GM18511 (cell line): ENCODE measurements around the gene SLC49A3.
A peak's percentile ranks its signal among the peaks of the same experiment; 100 is the strongest.

Experiments used
- ATAC-seq: cut with Tn5 transposase; IDR thresholded peaks from one replicate; pipeline ENCODE4 v1.9.1; 2021; ENCODE audit warnings: mild to moderate bottlenecking, moderate library complexity; ENCODE audit not compliant: unreplicated experiment

Gene SLC49A3

DNA sequence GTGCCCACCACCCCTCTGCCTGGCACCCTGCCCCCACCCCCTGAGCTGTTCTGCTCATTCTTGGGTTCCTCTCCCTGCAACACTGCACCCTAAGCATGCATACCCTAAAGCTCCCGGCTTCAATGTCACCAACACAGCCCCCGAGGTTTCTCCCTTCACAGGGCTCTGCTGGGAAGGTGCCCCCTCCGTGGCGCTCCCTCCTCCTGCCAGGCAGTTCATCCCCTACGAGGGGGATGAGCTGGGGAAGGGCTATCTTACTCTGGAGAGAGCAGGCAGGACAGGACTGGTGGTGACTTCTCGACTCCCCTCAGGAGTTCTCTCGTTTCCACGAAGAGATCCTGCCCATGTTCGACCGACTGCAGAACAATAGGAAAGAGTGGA lies 21.4 kb downstream of the SLC49A3 start:
- ATAC-seq, result no peak

DNA sequence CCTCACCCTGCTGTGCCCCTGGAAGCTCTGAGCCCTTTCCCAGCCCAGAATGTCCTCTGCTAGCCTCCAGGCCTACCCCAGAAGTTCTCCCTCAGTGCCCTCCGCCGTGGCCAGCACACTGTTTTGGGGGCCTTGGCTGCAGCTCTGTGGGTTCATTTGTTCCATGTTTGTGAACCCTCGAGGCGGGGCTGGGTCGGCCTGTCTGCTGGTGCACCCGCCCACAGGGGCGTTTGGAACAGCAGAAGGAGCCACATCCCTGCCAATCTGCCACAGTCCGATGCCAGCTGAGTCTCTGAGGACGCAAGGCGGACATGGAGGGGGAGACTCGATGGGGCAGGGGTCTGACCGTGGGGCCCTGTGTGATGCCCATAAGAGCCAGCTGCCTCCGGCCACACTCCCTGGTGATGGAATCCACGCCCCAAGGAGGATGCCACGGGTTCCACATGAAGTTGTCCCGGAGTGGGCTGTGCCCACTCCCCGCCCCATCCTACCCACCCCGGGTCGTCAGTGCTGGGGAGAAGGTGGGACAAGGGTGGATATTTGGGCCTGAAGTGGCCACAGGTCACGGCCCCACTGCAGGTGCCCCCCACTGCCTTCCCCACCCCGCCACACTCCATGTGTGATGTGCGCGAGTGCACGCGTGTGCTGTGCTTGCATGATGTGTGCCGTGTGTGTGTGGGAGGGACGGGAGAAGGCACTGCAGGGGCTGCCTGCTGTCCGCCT lies 22.0 kb downstream of the SLC49A3 start:
- ATAC-seq, result no peak

DNA sequence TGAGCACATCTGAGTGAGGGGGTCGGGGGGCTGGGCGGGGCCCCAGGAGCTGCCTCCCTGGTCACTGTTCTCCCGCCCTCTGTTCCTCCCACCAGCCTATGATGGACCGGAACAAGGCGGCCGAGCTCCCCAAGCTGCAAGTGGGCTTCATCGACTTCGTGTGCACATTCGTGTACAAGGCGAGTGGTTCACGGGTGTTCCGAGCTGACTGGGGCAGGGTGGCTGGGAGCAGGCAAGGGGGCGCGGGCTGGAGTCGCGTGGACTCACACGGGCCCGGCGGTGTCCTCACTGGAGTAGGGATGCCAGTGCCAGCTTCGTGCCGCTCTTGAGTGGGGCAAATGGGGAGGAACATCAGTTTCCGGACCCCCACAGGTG lies 22.5 kb downstream of the SLC49A3 start:
- no peak for ATAC-seq

DNA sequence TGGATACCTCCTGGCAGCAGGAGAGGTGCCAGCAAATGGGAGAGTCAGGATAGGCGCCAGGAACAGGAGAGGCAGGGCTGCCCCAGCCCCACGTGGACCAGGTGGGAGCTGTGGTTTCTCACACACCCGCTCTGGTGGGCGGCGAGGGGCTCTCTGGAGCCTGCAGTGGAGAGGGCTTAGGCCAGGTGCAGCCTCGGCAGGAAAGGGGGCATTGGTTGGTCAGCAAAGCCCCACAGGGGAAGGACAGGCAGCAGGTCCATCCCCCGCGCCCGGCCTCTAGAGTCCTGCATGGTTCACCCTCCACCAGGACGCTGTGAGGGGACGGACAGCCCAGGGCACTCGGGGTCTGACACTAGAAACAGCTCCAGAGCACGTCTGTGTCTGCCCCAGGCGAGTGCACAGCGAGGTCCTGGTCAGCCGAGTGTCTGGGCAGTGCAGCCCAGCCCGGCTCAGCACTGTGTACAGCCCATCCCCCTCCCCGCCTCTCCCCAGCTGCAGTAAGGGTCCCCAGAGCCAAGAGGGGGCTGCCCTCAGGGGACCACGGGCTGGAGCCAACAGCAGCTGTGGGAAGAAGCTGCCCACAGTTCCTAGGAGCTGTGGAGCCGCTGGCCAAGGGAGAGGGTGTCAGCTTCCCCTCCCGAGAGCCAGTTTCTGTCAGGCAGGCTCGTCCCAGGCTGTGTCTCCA lies 23.1 kb downstream of the SLC49A3 start:
- no peak for ATAC-seq

DNA sequence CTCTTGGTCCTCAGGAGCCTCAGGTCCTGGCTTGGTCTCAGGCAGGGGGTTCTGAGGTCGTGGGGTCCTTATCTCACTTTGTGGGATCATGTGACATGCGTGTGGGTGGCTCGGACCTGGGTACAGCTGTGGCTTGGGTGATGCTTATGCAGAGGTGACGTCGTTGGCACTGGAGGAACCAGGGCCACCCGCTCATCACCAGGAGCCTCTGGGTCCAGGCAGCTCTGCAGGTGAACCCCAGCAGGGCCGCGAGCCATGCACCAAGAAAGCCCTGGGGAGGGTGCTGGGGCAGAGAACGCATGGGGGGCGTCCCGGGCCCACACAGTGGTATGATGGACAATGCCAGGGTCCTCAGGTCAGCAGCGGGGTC lies 23.6 kb downstream of the SLC49A3 start:
- ATAC-seq, result no peak

DNA sequence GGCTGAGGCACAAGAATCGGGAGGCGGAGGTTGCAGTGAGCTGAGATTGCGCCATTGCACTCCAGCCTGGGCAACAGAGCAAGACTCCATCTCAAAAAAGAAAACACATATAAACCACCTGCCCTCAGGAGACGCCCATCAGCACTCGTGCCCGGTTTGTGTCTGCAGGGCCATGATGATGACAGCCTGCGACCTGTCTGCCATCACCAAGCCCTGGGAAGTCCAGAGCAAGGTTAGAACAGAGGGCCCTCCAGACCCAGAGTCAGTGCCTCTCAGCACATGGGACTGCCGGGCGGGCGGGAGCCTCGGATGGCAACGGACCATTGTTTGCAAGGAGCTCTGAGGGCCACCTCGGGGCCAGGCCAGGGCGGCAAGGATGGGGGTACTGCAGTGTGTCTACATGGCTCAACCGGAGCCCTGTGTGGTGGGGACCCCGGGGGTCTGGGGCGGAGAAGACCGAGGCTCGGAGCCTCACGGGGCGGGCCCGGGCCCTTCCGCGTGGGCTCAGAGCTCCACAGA lies 24.2 kb downstream of the SLC49A3 start:
- ATAC-seq, result no peak

DNA sequence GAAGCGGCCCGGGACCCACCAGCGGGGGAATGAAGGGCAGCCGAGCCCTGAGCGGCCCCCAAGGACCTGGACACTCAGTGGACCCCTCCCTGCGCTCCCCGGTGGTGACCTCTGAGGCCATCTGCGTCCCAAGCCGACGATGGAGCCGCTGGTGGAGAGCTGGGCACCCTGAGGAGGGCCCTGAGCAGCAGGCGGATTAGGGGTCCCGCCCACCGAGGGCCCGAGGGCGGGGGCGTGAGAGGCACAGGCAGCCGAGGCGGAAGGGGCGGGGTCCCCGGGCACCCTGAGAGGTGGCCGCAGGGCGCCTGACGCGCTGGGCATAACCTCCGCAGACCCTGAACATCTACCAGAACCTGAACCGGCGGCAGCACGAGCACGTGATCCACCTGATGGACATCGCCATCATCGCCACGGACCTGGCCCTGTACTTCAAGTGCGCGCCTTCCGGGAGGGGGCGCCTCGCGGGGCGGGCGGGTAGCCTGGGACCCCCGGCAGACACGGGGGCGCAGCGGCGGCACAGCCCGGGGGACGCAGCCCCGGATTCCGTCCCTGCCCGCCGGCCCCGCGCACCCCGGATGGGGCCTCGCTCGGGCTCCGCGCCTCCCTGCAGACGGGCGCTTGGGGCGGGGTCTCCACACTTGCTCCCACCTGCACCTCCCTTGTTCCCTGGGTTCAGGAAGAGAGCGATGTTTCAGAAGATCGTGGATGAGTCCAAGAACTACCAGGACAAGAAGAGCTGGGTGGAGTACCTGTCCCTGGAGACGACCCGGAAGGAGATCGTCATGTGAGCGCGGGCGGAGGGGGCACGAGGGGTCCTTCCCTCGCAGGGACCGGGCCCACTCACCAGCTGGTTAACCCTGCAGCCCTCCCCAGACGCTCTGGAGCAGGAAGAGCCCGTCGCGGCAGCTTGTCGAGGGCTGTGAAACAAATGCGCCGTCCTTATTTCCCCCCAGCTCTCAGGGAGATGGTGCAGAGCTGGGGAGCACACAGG lies 25.2 kb downstream of the SLC49A3 start:
- ATAC-seq, result peak; percentile 82

DNA sequence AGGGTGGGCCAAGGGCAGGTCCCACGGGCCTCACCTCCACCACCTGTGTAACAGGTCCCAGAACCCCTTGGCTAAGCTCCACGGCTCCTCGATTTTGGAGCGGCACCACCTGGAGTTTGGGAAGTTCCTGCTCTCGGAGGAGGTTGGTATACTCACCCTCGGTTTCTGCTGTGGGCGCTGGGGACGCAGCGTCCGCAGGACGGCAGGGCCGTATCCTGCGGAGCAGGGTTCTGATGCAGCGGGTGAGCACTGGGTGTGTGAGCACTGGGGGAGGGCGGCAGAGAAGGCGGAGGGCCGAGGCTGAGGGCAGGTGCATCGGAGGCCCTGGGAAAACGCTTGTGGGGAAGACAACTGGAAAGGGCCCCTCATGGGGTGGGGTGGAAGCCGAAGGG lies 25.9 kb downstream of the SLC49A3 start:
- ATAC-seq, result peak; percentile 18

DNA sequence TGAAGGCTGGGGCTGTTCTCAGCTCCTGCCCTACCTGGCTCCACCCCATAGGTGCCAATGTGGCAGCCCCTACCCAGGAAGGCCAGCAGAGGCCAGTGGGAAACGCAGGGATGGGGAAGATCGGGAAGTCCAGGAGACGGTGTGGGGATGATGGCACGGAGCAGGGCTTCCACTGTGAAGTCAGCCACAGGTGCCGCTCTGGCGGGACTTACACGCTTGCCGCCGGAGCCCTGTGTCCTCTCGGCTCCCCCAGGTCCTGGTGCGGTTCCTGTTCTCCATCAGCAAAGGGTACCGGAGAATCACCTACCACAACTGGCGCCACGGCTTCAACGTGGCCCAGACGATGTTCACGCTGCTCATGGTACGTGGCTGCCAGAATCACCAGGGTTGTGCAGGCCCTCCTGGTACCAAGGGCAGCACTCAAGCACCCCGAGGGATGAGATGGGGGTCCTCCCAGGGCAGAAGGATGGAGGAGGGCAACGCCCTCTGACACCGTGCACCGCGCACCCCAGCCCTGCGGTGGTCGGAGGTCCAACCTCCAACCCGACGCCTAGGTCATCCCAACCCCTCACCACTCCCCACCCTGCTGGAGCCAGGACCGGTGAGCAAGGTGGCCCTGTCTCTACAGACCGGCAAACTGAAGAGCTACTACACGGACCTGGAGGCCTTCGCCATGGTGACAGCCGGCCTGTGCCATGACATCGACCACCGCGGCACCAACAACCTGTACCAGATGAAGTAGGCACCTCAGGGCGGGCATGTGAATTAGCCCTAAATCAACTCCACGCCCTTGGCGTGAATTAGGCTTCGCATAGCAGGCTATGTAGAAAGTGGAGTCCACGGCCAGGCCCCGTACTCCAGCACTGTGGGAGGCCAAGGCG lies 26.8 kb downstream of the SLC49A3 start:
- ATAC-seq, result no peak

DNA sequence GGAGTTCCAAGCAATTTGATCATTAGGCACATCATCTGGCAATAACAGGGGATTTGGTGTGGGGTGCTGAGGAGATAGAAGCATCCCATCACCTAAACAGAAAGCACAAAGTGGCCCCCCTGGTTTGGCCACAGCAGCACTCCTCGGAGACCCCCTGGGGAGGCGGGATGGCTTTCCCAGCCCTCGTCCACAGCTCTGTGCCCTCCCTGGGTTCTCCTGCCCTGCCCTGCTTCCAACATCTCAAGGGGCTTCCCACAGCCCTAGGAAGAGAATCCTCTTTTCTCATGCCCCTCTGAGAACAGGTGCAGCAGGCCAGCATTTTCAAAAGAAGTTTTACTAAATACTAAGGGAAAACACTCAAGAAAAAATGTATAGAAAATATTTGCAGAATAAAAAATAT lies 27.7 kb downstream of the SLC49A3 start:
- no peak for ATAC-seq

DNA sequence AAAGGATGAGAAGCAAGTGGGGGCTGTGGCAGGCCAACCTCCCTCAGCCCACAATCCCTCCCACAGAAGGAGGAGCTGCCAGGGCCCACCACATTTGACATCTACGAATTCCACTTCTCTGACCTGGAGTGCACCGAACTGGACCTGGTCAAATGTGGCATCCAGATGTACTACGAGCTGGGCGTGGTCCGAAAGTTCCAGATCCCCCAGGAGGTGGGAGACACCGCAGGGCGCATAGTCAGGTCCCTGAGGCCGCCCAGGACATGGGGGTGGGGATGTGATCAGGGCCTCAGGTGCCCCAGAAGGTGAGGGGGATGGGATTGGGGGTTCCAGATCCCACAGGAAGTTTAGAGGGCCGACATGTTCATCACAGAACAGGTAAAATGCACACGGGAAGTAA lies 28.6 kb downstream of the SLC49A3 start:
- no peak for ATAC-seq

DNA sequence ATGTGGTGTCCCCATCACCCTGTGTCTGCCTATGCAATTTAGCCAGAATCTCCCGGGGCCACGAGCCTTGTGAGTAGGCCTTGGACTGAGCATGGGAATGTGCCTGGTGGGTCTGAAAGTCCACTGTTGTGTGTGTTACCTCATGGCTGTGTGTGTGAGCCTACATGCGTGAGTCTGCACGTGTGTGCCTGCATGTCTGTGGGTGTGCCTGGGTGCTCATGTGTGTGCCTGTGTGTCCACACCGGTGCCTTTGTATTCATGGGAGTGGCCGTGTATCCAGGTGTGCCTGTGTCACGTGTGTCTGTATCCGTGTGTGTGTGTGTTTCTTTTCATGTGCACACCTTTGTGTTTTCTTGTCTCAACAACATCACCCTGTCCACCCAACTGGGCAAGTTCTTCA lies 29.1 kb downstream of the SLC49A3 start:
- ATAC-seq, result no peak

DNA sequence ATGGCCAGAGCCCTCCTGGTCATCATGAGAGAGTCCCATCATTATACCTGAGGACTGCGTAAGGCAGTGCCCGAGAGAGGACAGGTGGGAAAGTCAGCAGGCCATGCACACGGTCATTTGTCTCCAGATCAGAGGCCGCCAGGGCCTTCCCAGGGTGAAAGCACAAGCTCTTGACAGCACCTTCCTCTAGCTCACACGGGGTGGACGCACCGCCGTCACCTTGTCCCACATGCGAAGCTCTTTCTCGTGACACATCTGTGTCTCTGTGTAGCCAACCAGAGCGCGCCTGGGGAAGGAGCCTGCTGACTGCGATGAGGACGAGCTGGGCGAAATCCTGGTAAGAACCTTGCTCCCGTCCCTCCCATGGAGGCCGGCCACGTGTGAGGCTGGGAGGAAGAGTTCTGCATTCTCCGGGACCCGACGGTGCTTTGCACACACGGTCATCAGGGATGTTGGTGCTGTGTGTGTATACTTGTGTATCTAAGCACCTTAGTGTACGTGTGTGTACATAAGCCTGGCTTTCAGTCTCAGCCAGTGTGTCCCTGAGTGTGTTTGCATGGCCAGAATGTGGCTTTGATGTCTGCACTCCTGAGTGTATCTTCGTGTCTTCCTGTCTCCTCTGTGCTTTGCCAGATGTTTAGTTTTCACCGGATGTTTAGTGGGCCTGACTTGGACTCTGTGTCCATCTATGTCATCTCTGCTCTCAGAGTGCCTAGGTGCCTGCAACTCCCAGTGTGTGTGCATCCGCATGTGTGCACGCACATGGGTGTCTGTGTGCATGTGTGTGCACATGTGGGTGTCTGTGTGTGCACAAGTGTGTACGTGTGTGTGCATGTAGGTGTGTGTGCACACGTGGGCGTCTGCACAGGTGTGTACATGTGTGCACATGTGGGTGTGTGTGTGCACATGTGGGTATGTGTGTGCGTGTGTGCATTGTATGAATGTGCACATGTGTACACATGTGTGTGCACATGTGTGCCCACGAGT lies 30.0 kb downstream of the SLC49A3 start:
- no peak for ATAC-seq

DNA sequence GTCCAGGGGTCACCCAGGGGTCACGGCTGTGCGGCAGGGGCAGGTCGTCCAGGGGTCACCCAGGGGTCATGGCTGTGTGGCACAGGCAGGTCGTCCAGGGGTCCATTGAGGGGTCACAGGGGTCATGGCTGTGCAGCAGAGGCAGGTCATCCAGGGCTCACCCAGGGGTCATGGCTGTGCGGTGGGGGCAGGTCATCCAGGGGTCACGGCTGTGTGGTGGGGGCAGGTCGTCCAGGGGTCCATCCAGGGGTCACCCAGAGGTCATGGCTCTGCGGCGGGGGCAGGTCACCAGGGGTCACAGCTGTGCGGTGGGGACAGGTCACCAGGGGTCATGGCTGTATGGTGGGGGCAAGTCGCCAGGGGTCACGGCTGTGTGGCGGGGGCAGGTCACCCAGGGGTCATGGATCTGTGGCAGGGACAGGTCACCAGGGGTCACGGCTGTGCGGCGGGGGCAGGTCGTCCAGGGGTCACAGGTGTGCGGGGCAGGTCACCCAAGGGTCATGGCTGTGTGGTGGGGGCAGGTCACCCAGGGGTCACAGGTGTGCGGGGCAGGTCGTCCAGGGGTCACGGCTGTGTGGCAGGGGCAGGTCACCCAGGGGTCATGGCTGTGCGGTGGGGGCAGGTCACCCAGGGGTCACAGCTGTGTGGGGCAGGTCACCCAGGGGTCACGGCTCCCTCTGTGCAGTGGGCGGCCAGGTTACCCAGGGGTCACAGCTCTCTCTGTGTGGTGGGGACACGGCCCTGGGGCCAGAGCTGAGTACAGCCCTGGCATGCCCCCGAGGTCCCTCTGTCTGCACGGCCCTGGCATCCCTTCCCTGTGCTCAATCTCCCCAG lies 30.9 kb downstream of the SLC49A3 start:
- no peak for ATAC-seq

DNA sequence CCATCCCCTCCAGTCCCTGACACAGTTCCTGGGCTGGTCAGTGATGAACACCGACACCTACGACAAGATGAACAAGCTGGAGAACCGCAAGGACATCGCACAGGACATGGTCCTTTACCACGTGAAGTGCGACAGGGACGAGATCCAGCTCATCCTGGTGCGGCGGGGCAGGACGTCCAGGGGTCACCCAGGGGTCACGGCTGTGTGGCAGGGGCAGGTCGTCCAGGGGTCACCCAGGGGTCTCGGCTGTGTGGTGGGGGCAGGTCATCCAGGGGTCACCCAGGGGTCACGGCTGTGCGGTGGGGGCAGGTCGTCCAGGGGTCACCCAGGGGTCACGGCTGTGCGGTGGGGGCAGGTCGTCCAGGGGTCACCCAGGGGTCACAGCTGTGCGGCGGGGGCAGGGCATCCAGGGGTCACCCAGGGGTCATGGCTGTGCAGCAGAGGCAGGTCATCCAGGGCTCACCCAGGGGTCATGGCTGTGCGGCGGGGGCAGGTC lies 31.6 kb downstream of the SLC49A3 start:
- no peak for ATAC-seq

DNA sequence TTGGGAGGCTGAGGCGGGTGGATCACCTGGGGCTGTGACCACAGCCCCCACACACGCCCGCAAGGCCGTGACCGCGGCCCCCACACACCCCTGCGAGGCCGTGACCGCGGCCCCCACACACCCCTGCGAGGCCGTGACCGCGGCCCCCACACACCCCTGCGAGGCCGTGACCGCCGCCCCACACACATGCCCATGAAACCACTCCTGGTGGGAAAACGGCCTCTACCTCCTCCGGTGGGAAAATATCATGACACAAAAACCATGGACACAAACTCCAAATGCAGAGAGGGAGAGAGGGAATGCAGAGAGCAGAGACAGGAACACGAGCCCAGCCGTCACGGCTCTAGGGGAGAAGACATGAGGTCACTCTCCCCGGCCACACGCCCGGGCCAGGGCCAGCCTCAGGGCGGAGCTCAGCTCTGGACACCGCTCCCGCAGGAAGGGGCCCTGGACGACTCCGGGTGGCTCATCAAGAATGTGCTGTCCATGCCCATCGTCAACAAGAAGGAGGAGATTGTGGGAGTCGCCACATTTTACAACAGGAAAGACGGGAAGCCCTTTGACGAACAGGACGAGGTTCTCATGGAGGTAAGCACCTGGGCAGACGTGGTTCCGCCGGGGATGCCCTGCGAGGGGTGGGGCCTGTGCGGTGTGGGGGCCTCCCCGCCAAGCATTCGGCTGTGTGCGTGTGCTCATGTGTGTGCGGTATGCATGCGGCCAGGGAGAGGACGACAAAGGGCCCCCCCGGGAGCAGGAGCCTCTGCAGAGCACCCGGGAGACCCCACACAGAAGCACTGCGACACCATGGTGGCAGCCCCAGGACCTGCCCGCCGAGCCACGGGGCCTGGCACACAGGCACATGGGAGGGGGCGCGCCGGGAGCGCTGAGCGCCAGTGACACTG lies 32.3 kb downstream of the SLC49A3 start:
- ATAC-seq, result no peak

DNA sequence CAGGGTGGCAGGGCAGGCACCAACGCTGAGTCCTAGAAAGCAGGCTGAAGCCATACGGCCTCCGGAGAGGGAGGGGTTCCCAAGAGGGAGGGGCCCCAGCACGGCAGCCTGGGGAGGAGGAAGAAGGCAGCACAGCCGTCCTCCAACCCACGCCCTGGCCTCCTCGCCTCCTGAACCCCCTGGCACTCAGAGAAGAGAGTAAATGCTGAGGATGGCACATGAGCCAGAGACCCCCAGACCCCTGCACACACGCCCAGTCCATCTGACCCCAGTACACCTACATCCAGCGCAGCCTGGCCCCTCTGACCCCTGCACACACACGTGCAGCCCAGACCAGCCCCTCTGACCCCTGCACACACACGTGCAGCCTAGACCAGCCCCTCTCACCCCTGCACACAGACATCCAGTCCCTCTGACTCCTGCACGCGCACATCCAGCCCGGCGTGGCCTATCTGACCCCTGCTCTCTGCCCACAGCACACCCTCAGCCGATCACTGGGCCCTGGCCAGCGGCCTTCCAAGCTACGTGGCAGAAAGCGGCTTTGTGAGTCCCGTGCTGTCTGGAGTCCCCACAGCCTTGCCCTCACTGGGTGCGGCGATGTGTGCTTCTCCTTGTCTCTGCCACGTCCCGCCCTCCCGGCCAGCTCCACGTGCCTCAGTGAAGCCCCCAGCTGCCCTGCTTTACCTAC lies 33.3 kb downstream of the SLC49A3 start:
- ATAC-seq, result no peak
